Astrocyte (in vitro differentiated cells and primary cell): ENCODE data around the gene ZCCHC2. TPM values are rescaled to one million over a fixed set of nuclear protein-coding genes. Genes with fewer than 3 reads are reported as not detected.

ENCODE experiments used
- DNase-seq: peaks from one replicate; pipeline ENCODE4 v3.0.0-alpha.2; 2010; ENCODE audit warnings: low read depth
- FAIRE-seq: peaks from 2 replicates; lab custom pipeline; 2011; peaks lifted over from hg19 to GRCh38; lab: Jason Lieb, UNC
- H2AFZ ChIP-seq: 2 replicates; pipeline ENCODE4 v1.6.0; 2012; ENCODE audit warnings: low read depth, low read length, inconsistent platforms
- H3K27ac ChIP-seq: 2 replicates; pipeline ENCODE4 v1.5.1; 2011; ENCODE audit warnings: low read depth, low read length, inconsistent platforms
- H3K27me3 ChIP-seq: 2 replicates; pipeline ENCODE4 v1.6.0; 2011; ENCODE audit warnings: low read length, inconsistent platforms; ENCODE audit not compliant: insufficient read depth
- H3K36me3 ChIP-seq: 2 replicates; pipeline ENCODE4 v1.5.1; 2011; ENCODE audit warnings: low read length, inconsistent platforms; ENCODE audit not compliant: insufficient read depth
- H3K4me1 ChIP-seq: 2 replicates; pipeline ENCODE4 v1.5.1; 2011; ENCODE audit warnings: low read length, inconsistent platforms; ENCODE audit not compliant: insufficient read depth
- H3K4me2 ChIP-seq: 2 replicates; pipeline ENCODE4 v1.6.0; 2012; ENCODE audit warnings: low read length, inconsistent platforms
- H3K4me3 ChIP-seq: 2 replicates; pipeline ENCODE4 v1.5.1; 2011; ENCODE audit warnings: low read depth, mild to moderate bottlenecking, low read length, inconsistent platforms; ENCODE audit not compliant: insufficient read depth
- H3K79me2 ChIP-seq: 2 replicates; pipeline ENCODE4 v1.6.0; 2012; ENCODE audit warnings: mild to moderate bottlenecking, low read length, inconsistent platforms; ENCODE audit not compliant: insufficient read depth
- H3K9ac ChIP-seq: 2 replicates; pipeline ENCODE4 v1.6.0; 2012; ENCODE audit warnings: mild to moderate bottlenecking, low read length, inconsistent platforms
- H3K9me3 ChIP-seq: 2 replicates; pipeline ENCODE4 v1.5.1; 2012; ENCODE audit warnings: low read depth, mild to moderate bottlenecking, low read length, inconsistent platforms; ENCODE audit not compliant: insufficient read depth
- H4K20me1 ChIP-seq: 2 replicates; pipeline ENCODE4 v1.6.0; 2012; ENCODE audit warnings: low read length, inconsistent platforms; ENCODE audit not compliant: insufficient read depth
- H3K27ac Mint-ChIP-seq: one replicate; pipeline ENCODE4 v1.8.0; 2021; ENCODE audit warnings: mild to moderate bottlenecking, mixed read lengths; ENCODE audit not compliant: unreplicated experiment
- H3K27me3 Mint-ChIP-seq: one replicate; pipeline ENCODE4 v1.8.0; 2021; ENCODE audit warnings: low read depth, mixed read lengths; ENCODE audit not compliant: unreplicated experiment
- H3K36me3 Mint-ChIP-seq: one replicate; pipeline ENCODE4 v1.8.0; 2021; ENCODE audit warnings: low read depth, mixed read lengths; ENCODE audit not compliant: unreplicated experiment
- H3K4me1 Mint-ChIP-seq: one replicate; pipeline ENCODE4 v1.8.0; 2021; ENCODE audit warnings: low read depth, mixed read lengths; ENCODE audit not compliant: unreplicated experiment
- H3K4me3 Mint-ChIP-seq: one replicate; pipeline ENCODE4 v1.8.0; 2021; ENCODE audit warnings: mild to moderate bottlenecking, moderate library complexity, mixed read lengths; ENCODE audit not compliant: unreplicated experiment
- H3K9me3 Mint-ChIP-seq: one replicate; pipeline ENCODE4 v1.8.0; 2021; ENCODE audit warnings: mild to moderate bottlenecking, mixed read lengths; ENCODE audit not compliant: unreplicated experiment
- EZH2 ChIP-seq: IDR thresholded peaks from 2 replicates; pipeline ENCODE4 v1.6.1; 2012; ENCODE audit warnings: mild to moderate bottlenecking, low read length, inconsistent platforms; ENCODE audit not compliant: insufficient read depth
- total RNA-seq: library from RNA; stranded (reverse); gene quantifications from 2 replicates; pipeline ENCODE4 v1.2.1, GENCODE V29; 2021
- TF ChIP-seq, protein P1 (sequence below): IDR thresholded peaks from 2 replicates; pipeline ENCODE4 v1.5.1; 2011; ENCODE audit warnings: low read depth, mild to moderate bottlenecking, inconsistent platforms, low read length, moderate library complexity; ENCODE audit not compliant: insufficient read depth

The ZCCHC2 gene
- total RNA-seq, 1 donor from 2014 or later, result 14.8 TPM

DNA sequence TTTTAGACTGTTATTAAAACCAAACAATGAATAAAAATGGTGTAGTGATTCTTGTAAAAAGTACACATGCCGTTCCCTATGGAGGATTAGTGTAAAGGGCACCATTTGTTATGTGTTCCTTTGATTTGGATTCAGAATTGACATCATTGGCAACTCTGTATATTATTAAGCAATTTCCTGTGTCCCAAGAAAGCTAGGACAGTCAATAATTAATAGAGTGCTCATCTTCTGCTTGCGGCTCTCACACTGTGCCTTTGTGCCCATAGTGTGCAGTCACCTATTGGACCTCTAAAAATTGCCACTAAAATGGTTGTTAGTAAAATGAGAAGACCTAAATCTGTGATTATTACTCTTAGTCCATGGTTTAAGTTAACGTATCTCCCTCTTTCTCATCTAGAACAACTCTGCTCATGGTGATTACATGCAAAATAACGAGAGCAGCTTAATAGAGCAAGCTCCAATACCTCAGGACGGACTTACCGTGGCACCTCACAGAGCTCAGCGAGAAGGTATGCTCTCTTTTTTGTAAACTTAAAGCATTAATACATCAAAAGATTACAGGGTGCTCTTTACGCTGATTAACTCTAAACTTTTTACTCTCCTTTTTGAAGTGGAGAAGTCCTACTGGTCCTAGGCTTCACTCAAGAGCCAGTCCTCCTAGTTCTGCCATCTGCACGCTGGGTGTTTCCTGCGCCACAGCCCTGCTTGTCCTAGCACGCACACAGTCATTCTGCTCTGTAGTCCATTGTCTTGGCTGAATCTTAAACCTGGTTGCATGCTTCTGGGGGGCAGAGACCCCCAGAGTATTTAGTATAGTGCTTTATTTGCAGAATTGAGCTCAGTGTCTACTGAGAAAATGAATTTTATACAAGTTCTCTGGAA lies 16.7 kb downstream of the ZCCHC2 start:
- peak; percentile 26 for FAIRE-seq

DNA sequence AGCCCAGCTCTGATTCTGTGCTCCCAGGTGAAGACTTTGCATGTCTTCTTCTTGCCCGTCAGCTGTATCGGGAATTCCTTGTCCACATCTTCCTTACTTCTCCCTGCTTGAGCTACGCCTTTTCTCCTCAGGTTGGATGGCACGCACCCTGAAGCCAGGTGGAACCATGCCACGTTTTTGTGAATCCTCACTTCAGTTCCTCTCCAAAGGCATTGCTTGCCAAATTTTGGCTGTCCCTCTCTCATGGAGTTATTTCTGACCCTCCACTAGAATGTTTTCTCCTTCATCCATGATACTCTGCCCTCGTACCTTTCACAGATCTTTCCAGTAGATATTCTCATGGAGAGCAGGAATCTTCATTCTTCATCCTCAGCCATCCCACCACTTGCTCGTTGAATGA lies 20.2 kb downstream of the ZCCHC2 start:
- Mint-ChIP-seq H3K27me3 (no peaks in the 10 kb centered on the region), H3K4me1 (no peaks in the 10 kb centered on the region), H3K9me3 (no peaks in the 10 kb centered on the region), H3K4me3 (no peak overlapping the region), H3K36me3 (peaks cover 14% of the 10 kb centered on the region), H3K27ac (no peak overlapping the region)
- Histone ChIP-seq H3K36me3 (peaks cover 4% of the 10 kb centered on the region), H4K20me1 (no peaks in the 10 kb centered on the region), H3K27me3 (no peaks in the 10 kb centered on the region), H3K4me2 (no peak overlapping the region), H3K79me2 (no peaks in the 10 kb centered on the region), H3K27ac (no peak overlapping the region), H3K9ac (no peak overlapping the region), H3K4me3 (no peak overlapping the region), H3K4me1 (no peaks in the 10 kb centered on the region), H2AFZ (no peak overlapping the region), H3K9me3 (no peaks in the 10 kb centered on the region)
- TF ChIP-seq, protein P1, sequence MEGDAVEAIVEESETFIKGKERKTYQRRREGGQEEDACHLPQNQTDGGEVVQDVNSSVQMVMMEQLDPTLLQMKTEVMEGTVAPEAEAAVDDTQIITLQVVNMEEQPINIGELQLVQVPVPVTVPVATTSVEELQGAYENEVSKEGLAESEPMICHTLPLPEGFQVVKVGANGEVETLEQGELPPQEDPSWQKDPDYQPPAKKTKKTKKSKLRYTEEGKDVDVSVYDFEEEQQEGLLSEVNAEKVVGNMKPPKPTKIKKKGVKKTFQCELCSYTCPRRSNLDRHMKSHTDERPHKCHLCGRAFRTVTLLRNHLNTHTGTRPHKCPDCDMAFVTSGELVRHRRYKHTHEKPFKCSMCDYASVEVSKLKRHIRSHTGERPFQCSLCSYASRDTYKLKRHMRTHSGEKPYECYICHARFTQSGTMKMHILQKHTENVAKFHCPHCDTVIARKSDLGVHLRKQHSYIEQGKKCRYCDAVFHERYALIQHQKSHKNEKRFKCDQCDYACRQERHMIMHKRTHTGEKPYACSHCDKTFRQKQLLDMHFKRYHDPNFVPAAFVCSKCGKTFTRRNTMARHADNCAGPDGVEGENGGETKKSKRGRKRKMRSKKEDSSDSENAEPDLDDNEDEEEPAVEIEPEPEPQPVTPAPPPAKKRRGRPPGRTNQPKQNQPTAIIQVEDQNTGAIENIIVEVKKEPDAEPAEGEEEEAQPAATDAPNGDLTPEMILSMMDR, result no peak
- no peak for TF ChIP-seq EZH2
- no peak for DNase-seq
- FAIRE-seq, result no peak

More for the DNA sequence above, 16.7 kb downstream of the ZCCHC2 start:
- H3K27me3 Mint-ChIP-seq, result no peaks in the 10 kb centered on the region
- TF ChIP-seq EZH2, result no peak
- TF ChIP-seq, protein P1, result no peak
- no peaks in the 10 kb centered on the region for H3K9me3 Mint-ChIP-seq
- H3K4me2 ChIP-seq, result no peak overlapping the region
- no peak overlapping the region for H3K9ac ChIP-seq
- no peak overlapping the region for H3K4me3 Mint-ChIP-seq
- H3K4me1 ChIP-seq, result no peaks in the 10 kb centered on the region
- peaks cover 2% of the 10 kb centered on the region for H3K79me2 ChIP-seq
- no peaks in the 10 kb centered on the region for H3K9me3 ChIP-seq
- H3K27me3 ChIP-seq, result no peaks in the 10 kb centered on the region
- H3K4me1 Mint-ChIP-seq, result no peaks in the 10 kb centered on the region
- H3K27ac ChIP-seq, result no peak overlapping the region
- peaks cover 5% of the 10 kb centered on the region for H3K36me3 Mint-ChIP-seq
- peaks cover 4% of the 10 kb centered on the region for H3K36me3 ChIP-seq
- H2AFZ ChIP-seq, result no peak overlapping the region
- peaks cover 5% of the 10 kb centered on the region for H4K20me1 ChIP-seq
- H3K27ac Mint-ChIP-seq, result no peak overlapping the region
- no peak overlapping the region for H3K4me3 ChIP-seq
- no peak for DNase-seq

DNA sequence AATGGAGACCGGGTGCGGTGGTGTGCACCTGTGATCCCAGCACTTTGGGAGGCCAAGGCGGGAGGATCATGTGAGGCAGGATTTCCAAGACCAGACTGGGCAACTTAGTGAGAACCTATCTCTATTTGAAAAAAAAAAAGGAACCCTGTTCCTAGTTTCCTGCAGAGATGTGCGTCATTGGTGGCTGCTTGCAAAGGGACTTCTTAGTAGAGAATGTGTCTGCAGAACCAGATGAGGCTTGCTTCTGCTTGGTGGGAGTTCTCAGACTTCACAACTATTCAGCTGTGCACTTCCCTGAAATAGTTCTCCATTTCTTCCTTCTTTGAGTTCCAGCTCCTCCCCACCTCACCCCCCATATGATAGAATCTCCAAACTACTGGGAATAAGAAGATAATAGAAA lies 22.3 kb downstream of the ZCCHC2 start:
- Histone ChIP-seq H2AFZ (no peak overlapping the region), H3K9me3 (no peaks in the 10 kb centered on the region), H3K4me1 (no peaks in the 10 kb centered on the region), H3K27me3 (no peaks in the 10 kb centered on the region), H4K20me1 (no peaks in the 10 kb centered on the region), H3K4me3 (no peak overlapping the region), H3K9ac (no peak overlapping the region), H3K79me2 (no peaks in the 10 kb centered on the region), H3K4me2 (no peak overlapping the region), H3K27ac (no peak overlapping the region), H3K36me3 (peaks cover 4% of the 10 kb centered on the region)
- FAIRE-seq (no peak), DNase-seq (no peak)
- Mint-ChIP-seq H3K36me3 (peaks cover 14% of the 10 kb centered on the region), H3K4me1 (no peaks in the 10 kb centered on the region), H3K4me3 (no peak overlapping the region), H3K27me3 (no peaks in the 10 kb centered on the region), H3K9me3 (no peaks in the 10 kb centered on the region), H3K27ac (no peak overlapping the region)
- TF ChIP-seq, protein P1, result no peak
- no peak for TF ChIP-seq EZH2
